Hematopoietic multipotent progenitor cell treated with erythropoietin and hydrocortisone succinate and interleukin-3 and kit ligand, for 4 days (in vitro differentiated cells): ENCODE data around the gene CHMP1B.

Experiments used
- DNase-seq: peaks from one replicate; pipeline ENCODE4 v3.0.0-alpha.2; 2015

Gene CHMP1B, protein sequence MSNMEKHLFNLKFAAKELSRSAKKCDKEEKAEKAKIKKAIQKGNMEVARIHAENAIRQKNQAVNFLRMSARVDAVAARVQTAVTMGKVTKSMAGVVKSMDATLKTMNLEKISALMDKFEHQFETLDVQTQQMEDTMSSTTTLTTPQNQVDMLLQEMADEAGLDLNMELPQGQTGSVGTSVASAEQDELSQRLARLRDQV

DNA sequence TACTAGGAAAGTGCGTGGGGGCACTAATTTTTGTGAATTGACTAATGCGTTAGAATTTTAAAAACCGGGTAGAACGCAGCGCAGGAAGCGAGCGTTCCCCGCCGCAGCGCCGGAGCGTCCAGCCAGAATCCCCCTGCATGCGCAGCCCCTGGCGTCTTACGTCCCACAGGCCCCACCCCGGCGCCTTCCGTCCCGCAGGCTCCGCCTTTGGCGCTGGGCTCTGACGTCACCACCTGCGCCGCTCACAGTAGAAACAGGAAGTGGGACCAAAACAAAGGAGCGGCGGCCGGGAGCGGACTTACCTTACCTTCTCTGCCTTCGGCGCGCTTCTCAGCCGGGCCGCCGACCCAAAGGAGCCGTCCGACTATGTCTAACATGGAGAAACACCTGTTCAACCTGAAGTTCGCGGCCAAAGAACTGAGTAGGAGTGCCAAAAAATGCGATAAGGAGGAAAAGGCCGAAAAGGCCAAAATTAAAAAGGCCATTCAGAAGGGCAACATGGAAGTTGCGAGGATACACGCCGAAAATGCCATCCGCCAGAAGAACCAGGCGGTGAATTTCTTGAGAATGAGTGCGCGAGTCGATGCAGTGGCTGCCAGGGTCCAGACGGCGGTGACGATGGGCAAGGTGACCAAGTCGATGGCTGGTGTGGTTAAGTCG lies at the start of gene CHMP1B:
Gene CHMP1B (plus strand): TSS at position 268 of the 660 bp plus-strand sequence. CDS start 99 bp downstream, at position 367.
- peak; percentile 99 for DNase-seq

DNA sequence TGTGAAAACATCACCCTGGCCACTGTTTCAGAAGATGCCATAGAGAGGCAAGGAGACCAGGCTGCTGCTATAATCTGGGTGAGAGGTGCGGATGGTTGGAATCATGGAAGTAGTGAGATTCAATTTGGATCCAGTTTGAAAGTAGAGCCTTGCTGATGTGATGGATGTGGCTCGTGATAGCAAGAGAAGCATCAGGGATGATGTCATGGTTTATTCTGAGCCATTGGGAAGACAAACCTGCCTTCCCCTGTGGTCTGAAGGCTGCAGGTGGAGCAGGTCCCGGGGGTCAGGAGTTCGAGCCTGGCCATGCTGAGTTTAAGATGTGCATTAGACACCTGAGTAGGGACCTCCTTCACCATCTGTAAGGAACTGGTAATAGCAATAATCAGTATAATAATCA lies 49.6 kb upstream of the CHMP1B start:
- DNase-seq, result no peak

DNA sequence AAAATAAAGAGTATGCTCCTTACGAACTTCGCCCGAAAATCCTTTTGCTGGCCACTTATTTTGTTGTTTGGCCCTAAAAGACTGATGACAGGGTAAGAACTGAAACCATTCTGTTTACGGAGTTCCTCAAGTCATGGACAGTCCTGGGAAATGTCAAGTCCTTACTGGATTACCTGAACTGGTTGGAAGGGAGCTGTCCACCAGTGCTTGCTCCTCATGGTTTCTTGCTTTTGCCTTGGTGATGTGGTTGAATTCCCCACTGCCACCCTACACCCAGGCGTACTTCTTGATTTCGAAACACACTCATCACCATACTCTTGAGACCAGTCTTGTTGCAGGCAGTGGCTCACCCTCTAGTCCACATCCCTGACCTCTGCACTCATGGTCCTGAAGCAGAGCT lies 49.1 kb upstream of the CHMP1B start:
- DNase-seq, result no peak

DNA sequence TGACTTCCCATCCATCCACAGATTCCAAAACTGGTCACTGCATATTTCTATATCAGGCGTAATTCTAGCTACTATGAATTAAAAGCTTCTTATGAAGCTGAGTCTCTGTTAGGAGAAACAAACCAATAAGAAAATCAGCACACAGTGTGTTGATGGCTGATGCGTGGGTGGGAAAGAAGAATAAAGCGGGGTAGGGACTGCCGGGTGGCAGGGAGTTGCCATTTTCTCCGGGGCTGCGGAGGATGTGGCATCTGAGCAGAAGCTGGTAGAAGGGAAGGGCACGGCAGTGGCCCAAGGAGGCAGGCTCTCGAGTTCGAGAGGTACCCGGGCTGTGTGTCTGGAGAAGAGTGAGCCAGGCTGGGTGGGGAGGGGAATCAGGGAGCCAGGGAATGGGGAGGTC lies 48.6 kb upstream of the CHMP1B start:
- DNase-seq, result no peak

DNA sequence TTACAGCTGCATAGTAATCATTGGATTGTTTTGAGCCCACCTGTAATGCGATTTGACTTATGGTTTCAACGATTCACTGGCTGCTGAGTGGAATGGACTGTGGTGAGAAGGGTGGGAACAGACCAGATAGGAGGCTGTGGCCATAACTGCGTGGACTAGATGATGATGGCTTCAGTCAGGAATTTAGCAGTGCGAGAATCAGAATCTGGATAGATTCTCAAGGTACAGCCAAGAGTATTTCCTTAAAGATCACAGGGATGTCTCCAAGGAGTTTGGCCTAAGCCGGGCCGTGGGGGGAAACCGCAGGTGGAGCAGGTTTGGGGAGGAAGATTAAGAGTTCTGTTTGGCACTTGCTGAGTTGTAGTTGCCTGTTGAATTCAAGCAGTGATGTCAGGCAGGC lies 44.0 kb upstream of the CHMP1B start:
- DNase-seq, result no peak

DNA sequence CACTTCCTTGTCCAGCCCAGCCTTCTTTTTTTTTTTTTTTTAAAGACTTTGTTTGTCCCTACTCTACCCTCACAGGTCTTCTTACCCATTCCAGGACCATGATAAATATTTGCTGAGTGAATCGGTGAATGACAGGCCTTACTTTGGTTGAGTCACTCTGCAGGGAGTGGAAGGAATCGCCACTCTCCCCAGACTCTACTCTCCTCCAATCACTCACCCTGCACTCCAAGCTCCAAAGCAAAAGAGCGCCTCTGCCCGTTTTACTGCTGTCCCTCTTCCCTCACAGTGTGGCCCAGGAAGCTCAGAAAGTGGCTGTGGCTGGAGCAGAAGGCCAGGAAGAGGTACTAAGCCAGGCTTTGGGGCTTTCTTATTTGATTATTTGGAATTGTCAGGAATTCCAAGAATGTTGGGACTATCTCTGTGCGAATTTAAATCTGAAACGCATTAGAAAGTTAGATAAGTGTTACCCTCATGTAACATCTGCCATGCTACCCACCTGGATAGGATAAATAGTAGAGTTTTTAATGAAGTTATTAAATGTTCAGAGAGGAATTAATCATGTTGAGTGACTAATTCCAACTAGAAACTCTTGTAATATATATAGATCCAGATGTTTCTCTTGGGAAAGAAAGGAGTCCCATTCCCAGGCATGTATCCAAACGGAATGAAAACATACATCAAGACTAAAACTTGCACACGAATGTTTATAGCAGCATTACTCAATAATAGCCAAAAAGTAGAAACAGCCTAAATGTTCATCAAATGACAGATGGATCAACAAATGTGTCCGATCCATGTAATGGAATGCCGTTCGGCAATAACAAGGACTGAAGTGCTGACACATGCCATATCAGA lies 43.0 kb upstream of the CHMP1B start:
- no peak for DNase-seq

DNA sequence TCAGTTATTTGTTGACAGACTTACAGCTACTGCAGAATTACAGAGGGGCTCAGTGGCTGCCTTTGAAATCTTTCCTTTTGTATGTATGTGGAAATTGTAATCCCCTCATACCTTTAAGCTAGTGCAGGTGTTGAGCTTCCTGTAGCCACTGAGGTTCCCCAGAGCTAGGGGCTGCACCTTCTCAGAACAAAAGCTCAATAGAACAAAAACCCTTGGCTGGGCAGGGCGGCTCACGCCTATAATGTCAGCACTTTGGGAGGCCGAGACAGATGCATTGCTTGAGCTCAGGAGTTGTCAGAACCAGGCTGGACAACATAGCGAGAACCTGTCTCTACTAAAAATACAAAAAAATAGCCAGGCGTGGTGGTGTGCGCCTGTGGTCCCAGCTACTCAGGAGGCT lies 41.3 kb upstream of the CHMP1B start:
- no peak for DNase-seq

DNA sequence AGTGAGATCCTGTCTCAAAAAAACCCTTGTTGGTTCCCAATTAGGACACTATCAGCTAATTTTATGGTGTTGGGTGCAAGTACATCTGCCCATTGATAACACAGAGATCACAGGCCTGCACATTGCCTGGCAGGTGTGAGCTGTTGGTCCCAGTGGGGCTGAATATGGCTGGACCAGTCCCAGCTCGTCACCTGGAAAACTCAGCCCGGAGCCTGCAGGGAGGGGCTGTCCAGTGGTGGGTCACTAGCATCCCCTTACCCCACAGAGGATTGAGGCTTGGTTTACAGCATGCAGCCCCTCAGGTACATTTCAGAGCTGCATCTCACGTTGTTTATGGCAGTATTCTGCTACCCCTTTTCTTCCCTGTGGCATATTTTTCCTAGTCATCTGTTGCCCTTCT lies 40.8 kb upstream of the CHMP1B start:
- no peak for DNase-seq

DNA sequence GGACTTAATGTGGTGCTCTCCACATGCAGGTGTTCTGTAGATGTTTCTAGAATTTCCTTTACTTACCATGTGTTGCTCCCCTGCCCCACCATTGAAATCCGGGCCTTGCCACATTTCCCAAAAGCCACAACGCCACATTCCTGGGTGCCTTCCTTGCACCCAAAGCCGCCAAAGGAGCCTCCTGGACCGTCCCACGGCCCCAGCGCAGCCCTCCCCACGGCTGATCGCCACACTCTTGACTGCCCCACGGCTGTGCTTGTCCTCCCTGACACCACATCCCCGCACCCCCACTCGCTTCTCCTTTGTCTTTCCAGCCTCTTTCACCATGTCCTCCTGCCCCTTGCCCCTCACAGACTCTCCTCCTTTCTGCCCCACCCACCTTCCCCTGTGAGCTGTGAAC lies 40.2 kb upstream of the CHMP1B start:
- no peak for DNase-seq

DNA sequence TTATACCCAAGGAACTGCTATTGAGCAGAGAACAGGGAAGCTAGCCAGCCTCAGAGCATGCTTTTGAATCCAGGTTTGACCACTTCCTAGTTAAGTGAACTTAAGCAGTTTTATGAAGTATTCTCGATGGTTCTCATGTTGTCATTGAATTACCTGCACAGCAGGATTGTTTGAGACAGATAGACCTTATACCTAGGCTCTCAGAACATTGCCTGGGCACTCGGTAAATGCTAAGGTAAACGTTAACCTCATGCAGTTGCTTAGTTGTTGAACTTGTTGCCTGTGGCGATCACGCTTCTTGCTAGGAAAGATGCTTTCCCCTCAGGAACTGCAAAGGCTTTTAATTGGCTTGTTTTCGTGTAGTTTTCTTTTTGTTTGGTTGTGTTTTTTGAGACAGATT lies 34.0 kb upstream of the CHMP1B start:
- DNase-seq, result no peak

DNA sequence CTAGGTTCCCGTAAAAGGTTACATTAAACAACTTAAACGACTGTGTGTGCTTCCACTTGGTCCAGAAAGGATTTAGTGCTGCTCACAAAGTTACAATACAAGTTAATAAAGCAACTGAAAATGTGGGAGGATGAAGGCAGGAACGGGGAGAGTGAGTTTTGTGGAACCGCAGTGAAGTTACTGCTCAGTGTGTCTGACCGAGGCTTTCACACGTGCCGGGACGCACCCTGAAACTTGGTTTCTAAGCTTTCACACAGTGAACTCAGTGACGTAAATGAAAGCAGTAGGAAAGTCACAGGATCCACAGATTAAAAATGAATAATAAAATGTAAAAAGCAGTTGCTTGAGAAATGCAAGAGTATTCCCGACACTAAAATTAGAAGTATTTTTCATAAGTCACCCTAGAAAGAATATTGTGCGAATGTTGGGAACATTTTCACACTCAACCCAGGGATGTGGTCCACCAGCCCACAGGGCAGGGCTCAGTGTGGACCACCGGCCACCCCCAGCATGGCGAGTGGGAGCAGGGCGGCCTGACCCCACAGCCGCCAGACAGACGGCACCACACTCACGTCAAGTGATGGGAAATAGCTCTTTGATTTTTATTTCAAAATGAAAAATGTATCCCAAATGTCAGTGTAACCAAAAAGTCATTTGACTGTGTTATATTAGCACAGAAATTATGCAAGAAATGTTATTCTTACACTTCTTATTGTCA lies 32.6 kb upstream of the CHMP1B start:
- DNase-seq, result no peak

DNA sequence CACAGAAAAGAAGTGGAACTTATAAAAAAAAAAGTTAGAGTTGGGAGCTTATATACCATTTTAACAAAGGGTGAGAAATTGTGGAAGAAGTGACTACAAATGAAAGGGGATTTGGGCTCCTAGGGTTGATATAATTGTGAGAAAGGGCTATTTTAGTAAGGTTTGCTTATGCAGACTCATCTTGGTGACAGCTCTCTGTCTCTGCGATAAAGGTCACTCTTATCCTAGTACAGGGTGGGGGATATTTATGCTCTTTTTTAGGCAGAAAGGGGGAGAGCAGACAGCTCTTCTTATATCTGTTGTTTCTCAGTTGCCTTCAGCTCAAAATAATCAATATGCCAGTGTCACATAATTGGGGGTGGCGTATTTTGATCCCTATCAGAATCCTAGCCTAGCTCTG lies 31.3 kb upstream of the CHMP1B start:
- DNase-seq, result no peak

DNA sequence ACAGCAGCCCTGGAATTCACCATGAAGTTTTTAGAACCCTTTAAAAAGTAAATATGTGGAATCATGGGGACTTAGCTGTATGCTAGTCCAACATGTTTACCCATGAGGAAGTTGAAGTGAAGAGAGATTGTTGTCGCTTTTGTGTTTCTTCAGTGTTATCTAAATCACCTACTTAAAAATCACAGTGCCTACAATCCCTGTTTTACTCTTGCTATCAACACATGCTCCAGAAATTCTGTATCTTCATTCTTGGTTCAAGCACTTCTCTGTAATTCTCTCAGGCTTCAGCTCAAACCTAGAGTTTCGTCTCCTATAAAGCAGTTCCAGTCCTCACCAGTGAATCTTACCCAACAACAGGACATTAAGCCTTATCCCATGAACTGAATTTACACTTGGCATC lies 30.5 kb upstream of the CHMP1B start:
- DNase-seq, result no peak

DNA sequence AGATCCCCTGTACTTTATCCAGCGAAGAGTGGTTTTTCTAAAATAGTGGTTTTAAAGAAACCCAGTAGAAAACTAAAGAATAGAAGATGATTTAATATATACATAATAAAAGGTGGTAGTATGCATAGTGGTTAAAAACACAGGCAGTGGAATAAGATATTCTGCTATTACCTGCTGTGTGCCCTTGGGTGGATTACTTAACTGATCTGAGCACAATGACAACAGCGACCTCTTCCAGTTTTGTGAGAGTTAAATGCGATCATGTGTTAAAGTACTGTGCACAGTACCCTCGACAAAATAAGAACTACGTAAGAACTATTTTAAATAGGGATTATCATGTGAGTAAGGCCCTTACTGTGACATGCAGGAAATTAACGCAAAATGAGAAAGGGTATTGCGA lies 30.0 kb upstream of the CHMP1B start:
- DNase-seq, result no peak

DNA sequence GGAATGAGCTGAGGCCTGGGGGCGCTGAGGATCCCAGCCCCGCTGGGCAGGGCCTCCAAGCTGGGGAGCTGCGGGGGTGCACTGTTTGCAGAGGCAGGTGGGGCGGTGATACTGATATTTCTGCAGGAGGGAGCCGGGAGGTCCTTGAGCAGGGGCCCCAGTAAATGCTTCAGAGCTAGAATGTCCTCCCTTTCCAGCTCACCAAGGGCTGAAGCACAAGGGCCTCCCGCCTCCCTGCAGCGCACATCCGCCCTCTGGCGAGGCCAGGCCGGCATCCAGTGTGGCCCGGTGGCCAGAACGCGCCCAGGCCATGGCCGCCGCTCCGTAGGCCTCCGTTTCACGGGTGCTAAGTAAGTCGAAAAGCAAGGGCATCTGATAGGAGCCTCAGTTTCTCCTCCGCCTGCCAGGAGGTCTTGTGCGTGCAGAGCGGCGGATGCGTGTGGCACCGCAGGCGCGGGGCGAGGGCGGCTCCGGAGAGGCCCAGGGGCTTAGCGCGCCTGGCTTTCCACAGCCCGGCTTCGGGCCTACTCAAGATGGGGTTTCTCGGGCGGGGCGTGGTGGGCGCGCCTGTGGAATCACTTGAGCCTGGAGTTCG lies 29.5 kb upstream of the CHMP1B start:
- DNase-seq, result no peak

DNA sequence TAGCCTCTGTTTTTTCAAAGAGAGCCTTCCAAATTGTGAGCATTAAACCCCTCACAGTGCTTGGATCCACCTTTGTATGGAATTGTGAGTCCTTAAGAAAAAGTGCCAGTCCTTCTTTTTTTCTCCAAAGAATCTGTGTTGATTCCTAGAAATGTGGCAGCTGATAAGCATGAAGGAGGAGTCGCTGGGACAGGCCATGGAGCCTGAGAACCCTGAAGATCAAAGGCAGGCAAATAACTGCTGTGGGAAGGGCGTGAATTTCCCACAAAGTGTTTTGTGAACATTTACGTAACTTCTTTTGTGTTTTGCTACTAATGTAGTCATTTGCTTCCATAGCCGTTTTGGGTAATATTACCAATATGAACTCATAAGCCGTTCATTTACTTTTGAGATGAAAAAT lies 27.7 kb upstream of the CHMP1B start:
- no peak for DNase-seq

DNA sequence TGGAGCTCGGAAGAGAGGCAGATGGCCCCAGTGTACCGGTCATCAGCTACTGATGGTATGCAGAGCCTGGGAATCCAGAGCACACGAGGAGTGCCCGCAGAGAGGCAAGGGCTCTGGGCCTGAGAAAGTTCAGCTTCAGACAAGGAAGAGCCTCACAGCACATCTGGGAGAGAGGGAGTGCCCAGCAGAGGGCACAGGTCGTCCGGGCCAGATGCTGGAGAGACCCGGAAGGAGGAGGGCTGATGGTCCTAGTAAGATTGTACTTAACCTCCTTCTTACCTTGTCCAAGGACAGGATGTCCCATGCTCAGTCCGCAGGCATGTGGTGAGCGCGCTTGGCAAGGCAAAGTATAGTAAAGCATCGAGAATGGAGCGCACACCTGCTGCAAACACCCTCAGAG lies 24.4 kb upstream of the CHMP1B start:
- DNase-seq, result peak; percentile 10

DNA sequence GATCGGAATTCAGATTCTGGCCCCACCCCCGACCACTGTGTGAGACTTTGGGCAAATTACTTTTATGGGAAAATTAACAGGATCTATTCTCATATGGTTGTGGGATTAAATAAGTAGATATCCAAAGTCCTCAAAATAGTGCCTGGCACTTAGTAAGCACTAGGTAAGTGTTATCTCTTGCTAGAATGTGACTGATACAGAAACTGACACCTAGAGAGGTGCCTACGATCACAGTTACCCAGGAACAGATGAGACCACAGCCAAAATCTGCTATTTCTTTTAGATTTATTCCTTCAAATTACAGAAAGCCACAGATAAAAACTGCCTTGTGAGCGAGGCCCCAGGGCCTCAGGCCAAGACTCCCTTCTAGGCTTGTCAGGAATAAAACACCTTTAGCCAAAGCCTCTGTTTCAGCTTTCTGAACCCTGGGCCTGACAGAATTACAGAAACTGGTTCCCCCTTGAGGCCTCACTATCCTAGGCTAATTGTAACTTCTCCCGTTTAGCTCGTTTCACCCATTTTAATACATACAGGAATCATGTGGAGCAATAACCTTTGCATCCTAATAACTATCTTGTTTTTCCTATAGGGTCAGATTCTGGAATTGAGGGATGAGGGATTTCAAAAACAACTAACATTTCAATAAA lies 22.3 kb upstream of the CHMP1B start:
- DNase-seq, result no peak

DNA sequence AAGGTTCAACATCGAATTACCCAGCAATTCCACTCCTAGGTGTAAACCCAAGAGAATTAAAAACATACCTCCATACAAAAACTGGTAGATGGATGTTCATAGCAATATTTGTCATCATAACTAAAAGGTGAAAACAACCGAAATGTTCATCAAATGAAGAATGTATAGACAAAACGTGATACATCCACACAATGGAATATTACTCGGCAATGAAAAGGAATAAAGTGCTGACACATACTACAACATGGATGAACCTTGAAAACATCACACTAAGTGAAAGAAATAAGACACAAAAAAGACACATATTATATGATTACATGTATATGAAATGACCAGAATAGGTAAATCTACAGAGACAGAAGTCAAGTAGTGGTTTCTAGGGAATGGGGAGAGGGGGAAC lies 20.6 kb upstream of the CHMP1B start:
- no peak for DNase-seq

DNA sequence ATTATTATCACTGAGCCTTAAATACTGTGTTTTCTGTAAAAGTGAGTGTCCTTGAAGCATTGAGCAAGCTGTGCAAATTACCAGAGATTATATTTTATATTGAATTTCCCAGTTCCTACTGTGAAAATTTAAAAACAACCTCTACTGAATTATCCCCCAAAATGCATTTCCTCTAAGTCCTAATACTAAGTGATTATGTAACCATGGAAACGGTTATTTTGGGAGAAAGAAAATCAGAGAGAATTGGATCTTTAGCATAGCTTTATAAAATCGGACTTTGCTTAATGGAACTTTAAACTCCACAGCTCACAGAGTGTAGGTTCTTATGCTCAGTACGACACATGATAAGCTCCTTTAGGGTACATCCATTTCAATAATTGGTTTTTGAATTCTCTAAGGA lies 19.3 kb upstream of the CHMP1B start:
- DNase-seq, result no peak

DNA sequence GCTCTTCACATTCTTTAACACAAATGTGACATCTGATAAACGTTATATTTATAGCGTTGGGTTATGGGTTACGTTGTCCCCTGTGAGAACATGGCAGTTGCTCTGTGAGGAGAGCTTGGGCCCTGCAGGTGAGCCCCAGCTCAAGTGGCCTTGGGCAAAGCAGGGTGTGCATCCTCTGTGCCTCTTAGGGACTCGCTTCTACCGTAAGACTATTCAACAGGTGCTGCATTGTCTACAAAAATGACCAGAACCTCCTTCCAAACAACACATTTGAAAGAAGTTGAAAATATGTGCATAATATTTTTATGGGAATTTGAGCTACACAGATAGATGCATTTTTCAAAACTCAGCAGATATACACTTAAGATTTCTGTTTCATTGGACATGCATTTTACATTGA lies 16.4 kb upstream of the CHMP1B start:
- DNase-seq, result no peak

DNA sequence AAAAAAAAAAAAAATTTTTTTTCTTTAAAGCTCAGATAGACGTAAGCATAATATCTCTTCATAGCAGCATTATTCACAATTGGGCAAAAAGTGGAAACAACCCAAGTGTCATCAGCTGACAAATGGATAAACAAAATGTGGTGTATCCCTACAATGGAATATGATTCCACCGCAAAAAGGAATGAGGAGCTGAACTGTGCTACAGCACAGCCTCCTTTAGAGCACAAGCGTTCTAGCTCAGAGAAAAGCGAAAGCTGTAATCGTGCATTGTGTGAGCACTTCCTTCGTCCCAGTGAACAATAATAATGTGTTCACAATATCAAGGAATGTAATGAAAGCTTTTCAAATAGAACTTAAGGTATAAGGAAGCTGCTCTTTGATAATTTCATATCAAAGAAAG lies 11.7 kb upstream of the CHMP1B start:
- no peak for DNase-seq

DNA sequence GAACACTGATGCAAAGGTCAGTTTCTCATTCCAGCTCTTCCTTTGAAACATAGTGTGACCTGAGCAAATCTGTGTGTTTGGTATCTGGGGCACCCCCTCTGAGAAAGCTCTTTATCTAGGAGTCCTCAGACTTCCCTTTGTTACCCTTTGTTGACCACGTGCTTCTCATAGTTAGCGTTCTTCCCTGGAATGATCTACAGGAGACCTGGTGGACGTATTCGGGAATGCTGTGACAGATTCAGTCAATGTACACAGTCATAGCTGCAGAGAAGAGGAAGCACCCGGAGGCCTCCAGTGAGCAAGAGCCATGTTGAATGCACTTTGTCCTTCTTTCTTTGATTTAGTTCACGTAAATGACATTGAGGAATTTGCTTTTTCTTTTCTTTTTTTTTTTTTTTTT lies 10.7 kb upstream of the CHMP1B start:
- DNase-seq, result no peak
